Measurements from ENCODE around the gene NIM1K.

GRCh38 chr5:43161244-43161643, 30.8 kb upstream of the NIM1K start:
- TF ChIP-seq POLR2A (IDR thresholded peaks at IDR 0.05), result no peak
- TF ChIP-seq, protein P1, sequence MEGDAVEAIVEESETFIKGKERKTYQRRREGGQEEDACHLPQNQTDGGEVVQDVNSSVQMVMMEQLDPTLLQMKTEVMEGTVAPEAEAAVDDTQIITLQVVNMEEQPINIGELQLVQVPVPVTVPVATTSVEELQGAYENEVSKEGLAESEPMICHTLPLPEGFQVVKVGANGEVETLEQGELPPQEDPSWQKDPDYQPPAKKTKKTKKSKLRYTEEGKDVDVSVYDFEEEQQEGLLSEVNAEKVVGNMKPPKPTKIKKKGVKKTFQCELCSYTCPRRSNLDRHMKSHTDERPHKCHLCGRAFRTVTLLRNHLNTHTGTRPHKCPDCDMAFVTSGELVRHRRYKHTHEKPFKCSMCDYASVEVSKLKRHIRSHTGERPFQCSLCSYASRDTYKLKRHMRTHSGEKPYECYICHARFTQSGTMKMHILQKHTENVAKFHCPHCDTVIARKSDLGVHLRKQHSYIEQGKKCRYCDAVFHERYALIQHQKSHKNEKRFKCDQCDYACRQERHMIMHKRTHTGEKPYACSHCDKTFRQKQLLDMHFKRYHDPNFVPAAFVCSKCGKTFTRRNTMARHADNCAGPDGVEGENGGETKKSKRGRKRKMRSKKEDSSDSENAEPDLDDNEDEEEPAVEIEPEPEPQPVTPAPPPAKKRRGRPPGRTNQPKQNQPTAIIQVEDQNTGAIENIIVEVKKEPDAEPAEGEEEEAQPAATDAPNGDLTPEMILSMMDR (IDR thresholded peaks at IDR 0.05), result no peak

Measured in Peyer's patch (tissue), 4 donors.